Ishikawa (cell line): ENCODE measurements around the gene PUSL1.

Experiments
- CEBPB ChIP-seq: IDR thresholded peaks from 2 replicates; pipeline ENCODE4 v1.6.1; 2012
- CREB1 ChIP-seq: IDR thresholded peaks from 2 replicates; pipeline ENCODE4 v1.6.1; 2012; ENCODE audit warnings: low read depth
- EGR1 ChIP-seq: IDR thresholded peaks from 2 replicates; pipeline ENCODE4 v1.6.1; 2012
- EP300 ChIP-seq: IDR thresholded peaks from 2 replicates; pipeline ENCODE4 v1.6.1; 2012; ENCODE audit warnings: borderline replicate concordance
- FOXM1 ChIP-seq: IDR thresholded peaks from 2 replicates; pipeline ENCODE4 v1.6.1; 2012; ENCODE audit warnings: low read depth, borderline replicate concordance
- NFIC ChIP-seq: IDR thresholded peaks from 2 replicates; pipeline ENCODE4 v1.6.1; 2012
- RAD21 ChIP-seq: IDR thresholded peaks from 2 replicates; pipeline ENCODE4 v1.6.1; 2012; ENCODE audit warnings: low read depth
- TAF1 ChIP-seq: IDR thresholded peaks from 2 replicates; pipeline ENCODE4 v1.6.1; 2012; ENCODE audit warnings: low read depth, mild to moderate bottlenecking
- TCF12 ChIP-seq: IDR thresholded peaks from 2 replicates; pipeline ENCODE4 v1.6.1; 2012; ENCODE audit warnings: low read depth
- TEAD4 ChIP-seq: IDR thresholded peaks from 2 replicates; pipeline ENCODE4 v1.6.1; 2012
- YY1 ChIP-seq: IDR thresholded peaks from 2 replicates; pipeline ENCODE4 v1.6.1; 2012; ENCODE audit warnings: low read depth
- ZBTB7A ChIP-seq: IDR thresholded peaks from 2 replicates; pipeline ENCODE4 v1.6.1; 2012; ENCODE audit warnings: low read depth
- TF ChIP-seq, protein P1 (sequence below): IDR thresholded peaks from 2 replicates; pipeline ENCODE4 v1.6.1; 2012
- TF ChIP-seq, protein P2 (sequence below): IDR thresholded peaks from 2 replicates; pipeline ENCODE4 v1.6.1; 2012
- TF ChIP-seq, protein P3 (sequence below): IDR thresholded peaks from 2 replicates; pipeline ENCODE4 v1.6.1; 2012; ENCODE audit warnings: low read depth, mild to moderate bottlenecking

Gene PUSL1

DNA sequence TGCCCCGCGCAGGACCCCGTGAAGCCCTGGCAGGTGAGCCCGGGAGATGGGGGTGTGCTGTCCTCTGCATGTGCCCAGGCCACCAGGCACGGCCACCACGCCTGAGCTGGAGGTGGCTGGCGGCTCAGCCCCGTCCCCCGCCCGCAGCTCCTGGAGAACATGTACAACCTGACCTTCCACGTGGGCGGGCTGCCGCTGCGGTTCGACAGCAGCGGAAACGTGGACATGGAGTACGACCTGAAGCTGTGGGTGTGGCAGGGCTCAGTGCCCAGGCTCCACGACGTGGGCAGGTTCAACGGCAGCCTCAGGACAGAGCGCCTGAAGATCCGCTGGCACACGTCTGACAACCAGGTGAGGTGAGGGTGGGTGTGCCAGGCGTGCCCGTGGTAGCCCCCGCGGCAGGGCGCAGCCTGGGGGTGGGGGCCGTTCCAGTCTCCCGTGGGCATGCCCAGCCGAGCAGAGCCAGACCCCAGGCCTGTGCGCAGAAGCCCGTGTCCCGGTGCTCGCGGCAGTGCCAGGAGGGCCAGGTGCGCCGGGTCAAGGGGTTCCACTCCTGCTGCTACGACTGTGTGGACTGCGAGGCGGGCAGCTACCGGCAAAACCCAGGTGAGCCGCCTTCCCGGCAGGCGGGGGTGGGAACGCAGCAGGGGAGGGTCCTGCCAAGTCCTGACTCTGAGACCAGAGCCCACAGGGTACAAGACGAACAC is 24.5 kb downstream of the PUSL1 start:
- TF ChIP-seq YY1 (no peak), TAF1 (no peak), CREB1 (no peak), EP300 (no peak), CEBPB (no peak), TEAD4 (no peak), FOXM1 (no peak), EGR1 (no peak), TCF12 (no peak), ZBTB7A (no peak), NFIC (no peak), RAD21 (no peak)
- TF ChIP-seq, protein P1, sequence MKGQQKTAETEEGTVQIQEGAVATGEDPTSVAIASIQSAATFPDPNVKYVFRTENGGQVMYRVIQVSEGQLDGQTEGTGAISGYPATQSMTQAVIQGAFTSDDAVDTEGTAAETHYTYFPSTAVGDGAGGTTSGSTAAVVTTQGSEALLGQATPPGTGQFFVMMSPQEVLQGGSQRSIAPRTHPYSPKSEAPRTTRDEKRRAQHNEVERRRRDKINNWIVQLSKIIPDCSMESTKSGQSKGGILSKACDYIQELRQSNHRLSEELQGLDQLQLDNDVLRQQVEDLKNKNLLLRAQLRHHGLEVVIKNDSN, result no peak
- TF ChIP-seq, protein P2, sequence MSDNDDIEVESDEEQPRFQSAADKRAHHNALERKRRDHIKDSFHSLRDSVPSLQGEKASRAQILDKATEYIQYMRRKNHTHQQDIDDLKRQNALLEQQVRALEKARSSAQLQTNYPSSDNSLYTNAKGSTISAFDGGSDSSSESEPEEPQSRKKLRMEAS, result no peak
- TF ChIP-seq, protein P3, sequence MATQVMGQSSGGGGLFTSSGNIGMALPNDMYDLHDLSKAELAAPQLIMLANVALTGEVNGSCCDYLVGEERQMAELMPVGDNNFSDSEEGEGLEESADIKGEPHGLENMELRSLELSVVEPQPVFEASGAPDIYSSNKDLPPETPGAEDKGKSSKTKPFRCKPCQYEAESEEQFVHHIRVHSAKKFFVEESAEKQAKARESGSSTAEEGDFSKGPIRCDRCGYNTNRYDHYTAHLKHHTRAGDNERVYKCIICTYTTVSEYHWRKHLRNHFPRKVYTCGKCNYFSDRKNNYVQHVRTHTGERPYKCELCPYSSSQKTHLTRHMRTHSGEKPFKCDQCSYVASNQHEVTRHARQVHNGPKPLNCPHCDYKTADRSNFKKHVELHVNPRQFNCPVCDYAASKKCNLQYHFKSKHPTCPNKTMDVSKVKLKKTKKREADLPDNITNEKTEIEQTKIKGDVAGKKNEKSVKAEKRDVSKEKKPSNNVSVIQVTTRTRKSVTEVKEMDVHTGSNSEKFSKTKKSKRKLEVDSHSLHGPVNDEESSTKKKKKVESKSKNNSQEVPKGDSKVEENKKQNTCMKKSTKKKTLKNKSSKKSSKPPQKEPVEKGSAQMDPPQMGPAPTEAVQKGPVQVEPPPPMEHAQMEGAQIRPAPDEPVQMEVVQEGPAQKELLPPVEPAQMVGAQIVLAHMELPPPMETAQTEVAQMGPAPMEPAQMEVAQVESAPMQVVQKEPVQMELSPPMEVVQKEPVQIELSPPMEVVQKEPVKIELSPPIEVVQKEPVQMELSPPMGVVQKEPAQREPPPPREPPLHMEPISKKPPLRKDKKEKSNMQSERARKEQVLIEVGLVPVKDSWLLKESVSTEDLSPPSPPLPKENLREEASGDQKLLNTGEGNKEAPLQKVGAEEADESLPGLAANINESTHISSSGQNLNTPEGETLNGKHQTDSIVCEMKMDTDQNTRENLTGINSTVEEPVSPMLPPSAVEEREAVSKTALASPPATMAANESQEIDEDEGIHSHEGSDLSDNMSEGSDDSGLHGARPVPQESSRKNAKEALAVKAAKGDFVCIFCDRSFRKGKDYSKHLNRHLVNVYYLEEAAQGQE, result no peak

- TF ChIP-seq FOXM1 (no peak), CEBPB (no peak), CREB1 (no peak), TEAD4 (no peak), EGR1 (no peak)
- TF ChIP-seq, protein P1, result no peak
Observed at GRCh38 chr1:1333551-1334241, 25.3 kb downstream of the PUSL1 start.

DNA sequence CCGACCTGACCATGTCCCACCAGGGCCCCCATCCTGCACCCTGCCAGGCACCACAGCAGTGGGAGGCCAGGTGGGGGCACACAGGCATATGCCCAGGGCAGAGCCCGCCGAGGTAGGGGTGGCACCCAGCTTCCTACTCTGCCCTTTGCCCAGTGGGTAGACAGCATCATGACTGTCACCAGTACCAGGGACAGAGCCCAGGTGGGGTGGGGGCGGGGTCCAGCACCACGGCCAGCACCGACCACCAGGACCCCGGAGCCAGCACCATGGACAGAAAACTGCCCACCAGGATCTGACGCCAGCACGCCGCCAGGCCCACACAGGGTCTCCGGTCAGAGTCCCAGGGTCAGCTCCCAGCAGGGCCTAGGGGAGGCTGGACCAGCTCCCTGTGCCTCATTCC is 26.4 kb downstream of the PUSL1 start:
- TF ChIP-seq TCF12 (no peak), EGR1 (peak; percentile 39; the same call in 1 of the 2 replicates), CEBPB (no peak), ZBTB7A (peak; percentile 99)
- TF ChIP-seq, protein P2, result 0 out of 2 replicates have a peak, but pooled peaks have one; percentile 53
- TF ChIP-seq, protein P3, result peak; percentile 99

GRCh38 chr1:1335283-1335682 is 26.9 kb downstream of the PUSL1 start:
- TF ChIP-seq RAD21 (no peak), EP300 (no peak), TAF1 (no peak), TEAD4 (no peak), CEBPB (no peak), ZBTB7A (no peak), CREB1 (no peak), EGR1 (no peak), YY1 (no peak), TCF12 (no peak), FOXM1 (no peak), NFIC (no peak)
- TF ChIP-seq, protein P2, result no peak
- TF ChIP-seq, protein P3, result no peak
- TF ChIP-seq, protein P1, result no peak
